ENCODE data around the gene DLX5. TPM values are rescaled to one million over a fixed set of nuclear protein-coding genes. Genes with fewer than 3 reads are reported as not detected.

Gene DLX5
- total and polyA plus RNA-seq, 9 of the 15 experiments (the other 6 are each of a cell fraction or from before 2014, with no cell fraction given) = not detected

DNA sequence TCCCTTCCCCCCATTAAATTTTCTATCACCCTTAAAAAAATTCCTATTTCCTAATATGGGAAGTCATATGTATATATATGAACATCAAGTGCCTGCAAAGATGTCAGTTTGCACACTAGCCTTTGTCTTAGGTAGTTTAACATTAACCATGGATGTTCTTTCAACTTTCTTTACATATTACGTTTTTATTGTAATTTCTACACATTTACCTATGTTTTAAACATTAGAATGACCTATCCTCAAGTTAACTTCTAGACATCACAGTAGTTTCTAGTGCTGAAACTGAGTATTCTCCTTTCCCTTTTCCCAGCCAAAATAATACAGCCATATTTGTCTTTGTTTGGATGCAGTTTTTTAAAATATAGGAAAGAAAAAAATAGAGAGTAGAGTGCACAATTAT, 13.5 kb downstream of the DLX5 start (continued):
- TF ChIP-seq, protein P1, sequence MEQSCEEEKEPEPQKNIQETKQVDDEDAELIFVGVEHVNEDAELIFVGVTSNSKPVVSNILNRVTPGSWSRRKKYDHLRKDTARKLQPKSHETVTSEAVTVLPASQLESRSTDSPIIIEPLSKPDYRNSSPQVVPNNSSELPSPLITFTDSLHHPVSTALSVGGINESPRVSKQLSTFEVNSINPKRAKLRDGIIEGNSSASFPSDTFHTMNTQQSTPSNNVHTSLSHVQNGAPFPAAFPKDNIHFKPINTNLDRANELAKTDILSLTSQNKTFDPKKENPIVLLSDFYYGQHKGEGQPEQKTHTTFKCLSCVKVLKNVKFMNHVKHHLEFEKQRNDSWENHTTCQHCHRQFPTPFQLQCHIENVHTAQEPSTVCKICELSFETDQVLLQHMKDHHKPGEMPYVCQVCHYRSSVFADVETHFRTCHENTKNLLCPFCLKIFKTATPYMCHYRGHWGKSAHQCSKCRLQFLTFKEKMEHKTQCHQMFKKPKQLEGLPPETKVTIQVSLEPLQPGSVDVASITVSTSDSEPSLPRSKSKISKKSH (CRISPR knock-in tag; IDR thresholded peaks at IDR 0.05) = no peak
- no peak for TF ChIP-seq LCOR (CRISPR knock-in tag; IDR thresholded peaks at IDR 0.05)

DNA sequence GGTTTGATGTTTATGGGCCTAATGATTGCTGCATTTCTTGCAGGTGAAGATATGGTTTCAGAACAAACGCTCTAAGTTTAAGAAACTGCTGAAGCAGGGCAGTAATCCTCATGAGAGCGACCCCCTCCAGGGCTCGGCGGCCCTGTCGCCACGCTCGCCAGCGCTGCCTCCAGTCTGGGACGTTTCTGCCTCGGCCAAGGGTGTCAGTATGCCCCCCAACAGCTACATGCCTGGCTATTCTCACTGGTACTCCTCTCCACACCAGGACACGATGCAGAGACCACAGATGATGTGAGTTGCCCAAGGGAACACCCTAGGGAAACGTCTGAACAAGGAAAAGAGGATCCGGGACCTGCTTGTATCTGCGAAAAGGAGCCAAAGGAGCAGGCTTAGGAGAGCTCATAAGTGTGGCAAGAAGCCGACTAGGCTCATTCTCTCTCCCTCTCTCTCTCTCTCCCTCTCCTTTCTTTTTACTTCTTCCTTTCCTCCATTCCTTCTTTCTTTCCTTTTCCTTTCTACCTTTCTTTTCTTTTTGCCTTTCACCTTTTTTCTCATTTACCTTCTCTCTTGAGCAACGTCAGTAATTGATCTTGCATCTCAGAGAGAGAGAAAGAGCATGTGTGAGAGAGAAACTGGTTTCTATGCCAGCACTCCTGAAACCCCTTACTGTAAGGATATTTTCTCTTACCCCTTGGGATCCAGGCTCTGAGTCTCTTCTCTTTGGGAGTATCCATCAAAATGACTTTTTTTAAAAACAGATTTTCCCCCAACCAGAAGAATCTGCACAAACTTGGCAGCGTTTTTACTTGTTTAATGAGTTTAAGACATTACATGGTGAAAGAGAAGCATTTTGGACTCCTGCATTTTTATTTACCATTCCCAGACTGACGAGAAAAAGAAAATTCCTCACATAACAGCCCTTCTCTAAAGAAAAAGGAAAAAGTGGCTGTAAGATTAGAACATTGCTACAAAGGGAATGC, 14.6 kb downstream of the DLX5 start:
- in situ Hi-C loops (cut with MboI) = no loop called here
- Histone ChIP-seq H2AFZ (ENCODE audit: low read depth, low read length) (no peak overlapping the region), H3K27ac (ENCODE audit: extremely low read depth, low read depth, low read length) (no peak overlapping the region), H3K4me3 (no peak overlapping the region), H3K9me1 (ENCODE audit: control insufficient read depth, insufficient read depth, low read length) (no peaks in the 10 kb centered on the region), H3K79me2 (ENCODE audit: control insufficient read depth, insufficient read depth, low read length) (no peaks in the 10 kb centered on the region), H3K4me1 (replicated peaks in 1 of 2; ENCODE audit: control insufficient read depth in 2 of 2, insufficient read depth in 2 of 2, low read length in 2 of 2) (peaks cover 0 to 6% of the 10 kb centered on the region in 2 experiments; a peak in 1 of 5 replicates), H4K20me1 (replicated peaks; ENCODE audit: control insufficient read depth, insufficient read depth, low read length) (no peaks in the 10 kb centered on the region), H3K9ac (ENCODE audit: insufficient read depth in 1 of 2, low read depth in 2 of 2, low read length in 2 of 2) (no peak overlapping the region), H3K4me2 (ENCODE audit: insufficient read depth, low read length) (no peak overlapping the region), H3K27me3 (ENCODE audit: control insufficient read depth in 2 of 2, insufficient read depth in 2 of 2, low read length in 2 of 2) (peaks cover 50 to 52% of the 10 kb centered on the region in 2 experiments; a peak in 4 of 5 replicates), H3K36me3 (ENCODE audit: control insufficient read depth, insufficient read depth, low read length) (no peaks in the 10 kb centered on the region), H3K9me3 (replicated peaks; ENCODE audit: control insufficient read depth, insufficient read depth, low read depth, low read length) (no peaks in the 10 kb centered on the region)
- ChIA-PET CTCF (ENCODE audit: low intra/inter-chr PET ratio) (no interaction called here), POLR2A (no interaction called here)
- intact Hi-C loops (cut with micrococcal nuclease) = no loop called here
- DNase-seq (ENCODE audit: extremely low read depth in 1 of 4, low spot score in 3 of 4) (no peak), FAIRE-seq (no peak), ATAC-seq (no peak)
- 3% methylated on average over 18 of the region's 18 CpGs for WGBS (ENCODE audit: insufficient coverage, low coverage, missing lambda C conversion rate)
- BruUV-seq (replicated peaks) = no TSS peak
- no peak for TF ChIP-seq TCF3 (CRISPR knock-in tag; IDR thresholded peaks at IDR 0.05)
- no peak for TF ChIP-seq TOE1 (IDR thresholded peaks at IDR 0.05; ENCODE audit: borderline replicate concordance)
- TF ChIP-seq TOE1 (CRISPR knock-in tag; IDR thresholded peaks at IDR 0.05; ENCODE audit: borderline replicate concordance, low read depth) = no peak
- no peak for TF ChIP-seq ARID2 (IDR thresholded peaks at IDR 0.05)
- no peak for TF ChIP-seq PPARD (CRISPR knock-in tag; IDR thresholded peaks at IDR 0.05)
- TF ChIP-seq MYNN (IDR thresholded peaks at IDR 0.05) = no peak
- TF ChIP-seq MYNN (CRISPR knock-in tag; IDR thresholded peaks at IDR 0.05) = no peak
- no peak for TF ChIP-seq NCOR1 (IDR thresholded peaks at IDR 0.05)
- no peak for TF ChIP-seq U2AF2 (optimal IDR thresholded peaks at IDR 0.05; ENCODE audit: low read depth, low read length)
- no peak for TF ChIP-seq TAF7 (tag; IDR thresholded peaks at IDR 0.05)
- TF ChIP-seq PURB (CRISPR knock-in tag; IDR thresholded peaks at IDR 0.05; ENCODE audit: low read depth) = no peak
- TF ChIP-seq, protein P2, sequence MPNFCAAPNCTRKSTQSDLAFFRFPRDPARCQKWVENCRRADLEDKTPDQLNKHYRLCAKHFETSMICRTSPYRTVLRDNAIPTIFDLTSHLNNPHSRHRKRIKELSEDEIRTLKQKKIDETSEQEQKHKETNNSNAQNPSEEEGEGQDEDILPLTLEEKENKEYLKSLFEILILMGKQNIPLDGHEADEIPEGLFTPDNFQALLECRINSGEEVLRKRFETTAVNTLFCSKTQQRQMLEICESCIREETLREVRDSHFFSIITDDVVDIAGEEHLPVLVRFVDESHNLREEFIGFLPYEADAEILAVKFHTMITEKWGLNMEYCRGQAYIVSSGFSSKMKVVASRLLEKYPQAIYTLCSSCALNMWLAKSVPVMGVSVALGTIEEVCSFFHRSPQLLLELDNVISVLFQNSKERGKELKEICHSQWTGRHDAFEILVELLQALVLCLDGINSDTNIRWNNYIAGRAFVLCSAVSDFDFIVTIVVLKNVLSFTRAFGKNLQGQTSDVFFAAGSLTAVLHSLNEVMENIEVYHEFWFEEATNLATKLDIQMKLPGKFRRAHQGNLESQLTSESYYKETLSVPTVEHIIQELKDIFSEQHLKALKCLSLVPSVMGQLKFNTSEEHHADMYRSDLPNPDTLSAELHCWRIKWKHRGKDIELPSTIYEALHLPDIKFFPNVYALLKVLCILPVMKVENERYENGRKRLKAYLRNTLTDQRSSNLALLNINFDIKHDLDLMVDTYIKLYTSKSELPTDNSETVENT (CRISPR knock-in tag; IDR thresholded peaks at IDR 0.05) = no peak
- no peak for TF ChIP-seq DACH1 (IDR thresholded peaks at IDR 0.05; ENCODE audit: partially characterized antibody)
- no peak for TF ChIP-seq ARHGAP35 (IDR thresholded peaks at IDR 0.05; ENCODE audit: partially characterized antibody)
- no peak for TF ChIP-seq POLR3G (IDR thresholded peaks at IDR 0.05; ENCODE audit: extremely low read depth, insufficient read length, insufficient replicate concordance)
- no peak for TF ChIP-seq SP1 (CRISPR knock-in tag; IDR thresholded peaks at IDR 0.05)

Measured in K562 (cell line).